GM10847 (cell line): ENCODE data around the gene EPC1.

ENCODE experiments used
- POLR2A ChIP-seq: IDR thresholded peaks from 2 replicates; pipeline ENCODE4 v1.6.1; 2011; ENCODE audit not compliant: insufficient read length; ENCODE audit errors: extremely low read depth

Gene EPC1

GRCh38 chr10:32346551-32347362 lies at the start of gene EPC1:
Gene EPC1 (minus strand): TSS chr10:32347158. CDS start chr10:32346915, 243 bp downstream.
- TF ChIP-seq POLR2A, result peak; percentile 77

- no peak for TF ChIP-seq POLR2A
Observed at GRCh38 chr10:32393911-32394310, 47.0 kb upstream of the EPC1 start.

- no peak for TF ChIP-seq POLR2A
Observed at GRCh38 chr10:32390193-32390592, 43.2 kb upstream of the EPC1 start.

- no peak for TF ChIP-seq POLR2A
Observed at GRCh38 chr10:32388258-32389027, 41.5 kb upstream of the EPC1 start.

GRCh38 chr10:32386623-32387260 lies 39.8 kb upstream of the EPC1 start:
- no peak for TF ChIP-seq POLR2A

GRCh38 chr10:32384171-32384570 lies 37.2 kb upstream of the EPC1 start:
- TF ChIP-seq POLR2A, result no peak

- TF ChIP-seq POLR2A, result no peak
Observed at GRCh38 chr10:32381165-32381564, 34.2 kb upstream of the EPC1 start.

- no peak for TF ChIP-seq POLR2A
Observed at GRCh38 chr10:32379950-32380551, 33.1 kb upstream of the EPC1 start.

GRCh38 chr10:32379318-32379949 lies 32.5 kb upstream of the EPC1 start:
- TF ChIP-seq POLR2A, result no peak

GRCh38 chr10:32378363-32379317 lies 31.7 kb upstream of the EPC1 start:
- TF ChIP-seq POLR2A, result peak; percentile 35

- TF ChIP-seq POLR2A, result no peak
Observed at GRCh38 chr10:32377458-32378259, 30.7 kb upstream of the EPC1 start.

- TF ChIP-seq POLR2A, result no peak
Observed at GRCh38 chr10:32376771-32377170, 29.8 kb upstream of the EPC1 start.

GRCh38 chr10:32376097-32376496 lies 29.1 kb upstream of the EPC1 start:
- TF ChIP-seq POLR2A, result no peak

GRCh38 chr10:32375631-32376030 lies 28.7 kb upstream of the EPC1 start:
- no peak for TF ChIP-seq POLR2A
